Stimulated activated CD4-positive, alpha-beta T cell treated with anti-CD3 and anti-CD28 coated beads, TNF-alpha, amount 100 ng/mL, for 1 hour (primary cell): Measurements from ENCODE around the gene SLC24A4.
"Not testable (repeated sequence)": the region's sequence is repeated elsewhere in the genome, so short reads cannot be mapped to it uniquely, and the experiment has no call there.

Source experiments
- DNase-seq, 3 donors: peaks; one replicate each; pipeline ENCODE4 v3.0.0-alpha.2; 2020; ENCODE audit warnings: low read depth in 3 of 3, low spot score in 1 of 3

The SLC24A4 gene

GRCh38 chr14:92515546-92516343 lies 192.8 kb downstream of the SLC24A4 start:
- no peak for DNase-seq

GRCh38 chr14:92516344-92516965 lies 193.5 kb downstream of the SLC24A4 start:
- DNase-seq = no peak

GRCh38 chr14:92516966-92517506 lies 194.1 kb downstream of the SLC24A4 start:
- no peak for DNase-seq

DNA sequence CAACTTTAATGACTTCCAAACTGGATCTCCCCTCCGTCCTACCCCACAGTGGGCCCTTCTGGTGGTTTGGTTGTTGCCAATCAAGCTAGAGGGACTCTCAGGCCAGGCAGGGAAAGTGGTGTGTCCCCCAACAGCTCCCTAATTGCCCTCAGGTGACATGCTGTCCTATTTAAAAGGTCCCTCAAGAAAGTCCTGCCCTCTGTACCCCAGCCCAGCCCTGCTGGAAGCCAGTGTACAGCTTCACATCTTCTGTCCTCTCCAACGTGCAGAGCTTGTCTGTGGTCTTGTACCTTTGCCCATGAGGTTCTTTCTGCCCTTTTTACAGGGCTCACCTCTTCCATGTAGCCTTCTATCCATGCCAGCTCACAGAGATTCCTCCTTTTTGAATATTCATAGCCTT lies 194.8 kb downstream of the SLC24A4 start:
- no peak for DNase-seq

- no peak for DNase-seq
These were observed 196.5 kb downstream of the SLC24A4 start for GRCh38 chr14:92519246-92520101.

- no peak for DNase-seq
These were observed 197.4 kb downstream of the SLC24A4 start for GRCh38 chr14:92520102-92521057.

DNA sequence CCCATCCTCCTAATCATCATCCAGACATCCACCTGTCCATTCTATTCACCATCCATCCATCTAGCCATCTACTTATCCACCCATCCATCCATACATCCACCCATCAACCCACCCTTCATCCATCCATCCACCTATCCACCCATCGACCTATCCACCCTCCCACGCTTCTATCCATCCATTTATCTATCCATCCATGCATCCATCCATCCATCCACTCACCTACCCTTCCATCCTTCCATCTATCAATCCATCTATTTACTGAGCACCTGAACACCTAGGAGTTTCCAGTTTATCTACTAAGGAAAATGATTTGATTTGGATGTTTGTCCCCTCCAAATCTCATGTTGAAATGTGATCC lies 198.1 kb downstream of the SLC24A4 start:
- DNase-seq = no peak

DNA sequence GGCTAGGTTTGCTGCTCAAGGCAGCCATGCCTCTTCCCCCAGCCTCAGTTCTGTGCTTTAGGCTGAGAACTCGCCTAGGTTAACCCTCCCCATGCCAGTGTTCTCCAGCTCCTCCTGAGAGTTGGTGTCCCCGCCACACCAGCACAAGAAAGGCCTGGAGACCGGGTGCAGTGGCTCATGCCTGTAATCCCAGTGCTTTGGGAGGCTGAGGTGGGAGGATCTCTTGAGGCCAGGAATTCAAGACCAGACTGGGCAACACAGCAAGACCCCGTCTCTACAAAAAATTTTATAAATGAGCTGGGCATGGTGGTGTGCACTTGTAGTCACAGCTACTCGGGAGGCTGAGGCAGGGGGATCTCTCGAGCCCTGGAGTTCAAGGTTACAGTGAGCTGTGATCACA lies 200.8 kb downstream of the SLC24A4 start:
- DNase-seq = no peak

- DNase-seq = no peak
These were observed 201.7 kb downstream of the SLC24A4 start for GRCh38 chr14:92524602-92525185.

- DNase-seq = no peak
These were observed 202.5 kb downstream of the SLC24A4 start for GRCh38 chr14:92525322-92526095.

DNA sequence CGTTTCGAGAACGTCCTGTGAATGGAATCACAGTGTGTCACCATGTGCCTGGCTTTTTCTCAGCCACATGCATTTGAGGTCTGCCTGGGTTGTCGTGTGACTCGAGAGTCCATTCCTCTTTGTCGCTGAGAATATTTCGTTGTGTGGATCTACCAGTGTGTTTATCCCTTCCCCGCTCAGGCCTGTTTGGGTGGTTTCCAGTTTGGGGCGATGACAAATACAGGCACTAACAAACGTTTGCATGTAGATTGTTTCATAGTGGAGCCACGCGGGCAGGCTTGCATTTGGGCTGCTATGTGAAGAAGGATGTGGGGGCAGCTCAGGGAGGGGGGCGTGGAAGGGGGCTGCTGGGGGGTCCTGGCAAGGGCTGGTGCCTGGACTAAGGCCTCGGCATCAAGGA lies 204.8 kb downstream of the SLC24A4 start:
- DNase-seq = no peak

DNA sequence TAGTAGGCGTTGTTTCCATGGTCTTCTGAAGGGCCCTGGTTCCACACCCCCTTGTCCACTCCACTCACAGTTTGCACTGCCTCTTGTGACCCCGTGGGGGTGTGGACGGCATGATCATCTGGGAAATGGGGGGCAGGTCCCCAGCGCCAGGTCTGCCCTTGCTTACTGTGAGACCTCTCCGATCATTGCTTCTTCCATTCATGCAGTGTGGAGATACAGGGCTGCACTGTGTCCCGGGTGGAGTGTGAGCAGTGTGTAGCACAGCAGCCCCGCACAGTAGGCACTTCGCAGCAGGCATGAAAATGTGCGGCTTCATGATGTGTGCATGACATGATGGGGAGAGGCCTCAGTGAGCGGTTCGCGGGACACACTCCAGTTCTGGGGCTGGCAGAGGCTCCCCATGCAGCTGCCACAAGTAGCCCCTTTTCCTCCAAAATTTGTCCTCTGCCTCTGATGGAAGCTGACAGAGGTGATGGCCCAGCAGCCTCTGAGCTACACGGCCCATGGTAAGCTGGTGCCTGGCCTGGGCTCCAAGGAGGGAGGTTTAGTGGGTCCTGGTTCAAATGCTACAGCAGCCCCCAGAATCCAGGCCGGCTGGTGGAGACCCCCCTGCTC lies 205.6 kb downstream of the SLC24A4 start:
- DNase-seq = no peak

- DNase-seq = no peak
These were observed 206.9 kb downstream of the SLC24A4 start for GRCh38 chr14:92529903-92530302.

- no peak for DNase-seq
These were observed 208.3 kb downstream of the SLC24A4 start for GRCh38 chr14:92531106-92531873.

DNA sequence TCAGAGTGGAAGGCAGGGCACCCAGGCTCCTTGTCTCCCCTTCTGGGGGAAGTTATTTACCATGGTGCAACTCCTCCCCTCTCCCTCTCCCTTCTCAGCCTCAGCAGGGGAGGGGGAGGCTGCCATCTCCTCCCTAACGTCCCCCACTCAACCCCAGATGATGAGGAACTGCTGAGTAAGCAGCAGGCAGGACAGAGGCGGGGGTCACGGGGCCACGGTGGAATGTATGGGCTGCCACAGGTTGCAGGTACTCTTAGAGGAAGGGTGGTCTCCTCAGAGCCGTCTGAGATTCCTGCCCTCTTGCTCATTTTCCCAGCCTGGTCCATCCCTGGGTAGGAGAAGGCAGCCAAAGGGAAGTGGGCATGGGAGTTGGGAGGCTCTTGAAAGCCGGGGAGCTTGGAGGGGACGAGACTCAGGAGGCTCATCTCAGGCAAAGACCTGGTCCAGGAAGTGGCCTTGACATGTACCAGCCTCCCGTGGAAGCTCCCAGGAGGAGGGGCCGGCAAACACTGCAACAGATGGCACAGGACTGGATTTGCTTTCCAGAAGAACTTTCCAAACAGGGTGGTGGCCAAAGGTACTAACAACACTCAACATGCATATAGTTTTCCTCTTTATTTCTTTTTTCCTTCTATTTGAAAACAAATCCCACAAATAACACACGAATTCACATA lies 209.7 kb downstream of the SLC24A4 start:
- DNase-seq = no peak

DNA sequence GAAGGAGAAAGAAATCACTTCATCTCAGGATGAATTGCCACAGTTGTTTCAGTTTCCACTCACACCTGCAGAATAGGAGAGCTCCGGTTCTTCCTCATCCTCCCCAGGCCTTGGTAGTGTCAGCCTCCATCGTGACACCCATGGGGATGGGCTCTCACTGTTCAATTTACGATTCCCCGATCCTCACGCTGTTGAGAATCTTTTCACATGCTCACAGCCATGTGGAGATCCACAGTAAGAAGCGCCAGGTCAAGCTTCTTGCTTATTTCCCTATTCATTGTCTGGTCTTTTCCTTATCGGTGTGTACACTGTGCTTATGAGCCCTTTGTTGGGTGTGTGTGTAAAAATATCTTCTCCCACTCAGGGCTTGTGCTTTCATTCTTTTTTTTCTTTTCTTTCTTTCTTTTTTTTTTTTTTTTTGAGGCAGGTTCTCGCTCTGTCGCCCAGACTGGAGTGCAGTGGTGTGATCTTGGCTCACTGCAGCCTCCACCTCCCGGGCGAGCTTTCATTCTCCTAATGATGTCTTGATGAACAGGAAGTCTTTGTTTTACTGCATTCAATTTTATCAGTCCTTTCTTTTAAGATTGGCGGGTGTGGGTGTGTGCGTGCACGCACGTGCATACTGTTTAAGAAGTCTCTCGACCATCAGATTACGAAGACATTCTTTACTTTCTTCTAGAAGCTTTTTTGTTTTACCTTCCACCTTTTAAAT lies 212.1 kb downstream of the SLC24A4 start:
- no peak for DNase-seq

- not testable (repeated sequence) for DNase-seq
These were observed 213.3 kb downstream of the SLC24A4 start for GRCh38 chr14:92536231-92536630.
